Right lobe of liver (tissue), 4 donors: ENCODE measurements around the gene XBP1.
A peak's percentile ranks its signal among the peaks of the same experiment; 100 is the strongest.

Experiments
- CTCF ChIP-seq, 4 donors: fragments of 200-600 bp in 3 of 4; fragments of 450-650 bp in 1 of 4; IDR thresholded peaks; one replicate each; pipeline versions ENCODE4 v1.5.1 to v1.8.0; 2016 to 2022; ENCODE audit warnings: antibody characterized with exemption in 4 of 4, mild to moderate bottlenecking in 2 of 4
- POLR2A ChIP-seq: fragments of 450-650 bp; IDR thresholded peaks from one replicate; pipeline ENCODE4 v1.6.1; 2017; ENCODE audit warnings: antibody characterized with exemption, mild to moderate bottlenecking
- donor health status: DM: no; HTN: no; CAD: no.
- donor health status: DM: no; HTN: no; CAD: no.
- donor health status: DM: no; HTN: yes; CAD: no.

- TF ChIP-seq CTCF (IDR thresholded peaks at IDR 0.05) (no peak), POLR2A (peak; percentile 70)
Observed at GRCh38 chr22:28801845-28802594, 1.7 kb upstream of the XBP1 start.
